Measurements from ENCODE around the gene GDPD5.
A peak's percentile ranks its signal among the peaks of the same experiment; 100 is the strongest.

GDPD5 gene

DNA sequence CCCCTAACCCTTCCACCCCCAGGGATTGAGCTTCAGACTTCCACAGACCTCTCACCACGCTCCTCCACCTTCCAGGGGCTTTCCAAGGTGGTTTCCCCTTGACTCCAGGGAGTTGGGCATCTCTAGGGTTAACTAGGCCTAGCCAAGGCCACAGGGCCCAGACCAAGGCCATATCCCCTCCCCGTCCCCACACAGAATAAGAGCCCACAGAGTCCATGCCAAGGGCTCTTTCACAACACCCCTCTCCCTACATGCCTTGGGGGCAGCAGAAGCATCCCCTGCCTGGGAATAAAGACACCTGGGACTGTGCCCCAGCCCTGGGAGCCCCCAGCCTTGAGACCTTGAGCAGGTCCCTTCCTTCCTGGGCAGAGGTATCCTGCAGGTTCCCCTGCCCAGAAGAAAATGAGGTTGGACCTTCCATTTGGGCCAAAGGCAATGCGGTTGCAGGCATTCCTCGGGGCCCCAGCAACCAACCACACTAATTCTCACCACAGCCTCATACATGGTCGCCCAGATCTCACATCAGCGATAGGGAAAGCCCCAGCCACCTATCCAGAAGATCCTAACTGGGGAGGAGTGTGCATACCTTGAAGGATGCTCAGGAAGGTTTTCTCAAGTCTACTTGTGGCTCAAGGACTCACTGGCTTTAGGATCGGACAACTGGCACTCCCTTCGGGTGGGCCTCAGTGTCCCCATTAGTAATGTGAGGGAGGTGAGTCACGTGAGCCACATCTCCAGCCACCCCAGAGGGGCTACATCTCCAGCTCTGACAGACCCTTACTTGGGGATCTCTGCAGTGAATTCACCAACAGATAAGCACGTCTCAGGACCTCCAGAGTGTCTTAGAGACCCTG lies 1.7 kb downstream of the GDPD5 start:
- Histone ChIP-seq H3K9ac (ENCODE audit: low read depth in 1 of 2, low read length in 2 of 2) (no peak overlapping the region), H3K4me1 (ENCODE audit: control insufficient read depth in 1 of 2, insufficient read depth in 2 of 2, low read length in 2 of 2) (peaks cover 0 to 19% of the 10 kb centered on the region in 2 donors), H3K4me3 (ENCODE audit: low read depth in 1 of 2, low read length in 2 of 2) (peak overlapping the region in 1 of 2 donors; percentile 73), H3K27me3 (ENCODE audit: control insufficient read depth in 1 of 2, insufficient read depth in 2 of 2, low read length in 2 of 2) (peaks cover 0 to 5% of the 10 kb centered on the region in 2 donors), H3K9me3 (ENCODE audit: control insufficient read depth in 1 of 2, low read length in 2 of 2) (no peaks in the 10 kb centered on the region), H3K27ac (ENCODE audit: low read depth, low read length) (no peak overlapping the region), H3K36me3 (ENCODE audit: control insufficient read depth in 1 of 2, insufficient read depth in 2 of 2, low read length in 2 of 2) (no peaks in the 10 kb centered on the region)

GRCh38 chr11:75523189-75523588 lies 2.6 kb downstream of the GDPD5 start:
- Histone ChIP-seq H3K4me1 (ENCODE audit: control insufficient read depth in 1 of 2, insufficient read depth in 2 of 2, low read length in 2 of 2) (peaks cover 0 to 20% of the 10 kb centered on the region in 2 donors), H3K9me3 (ENCODE audit: control insufficient read depth in 1 of 2, low read length in 2 of 2) (no peaks in the 10 kb centered on the region), H3K27ac (ENCODE audit: low read depth, low read length) (no peak overlapping the region), H3K27me3 (ENCODE audit: control insufficient read depth in 1 of 2, insufficient read depth in 2 of 2, low read length in 2 of 2) (peaks cover 0 to 5% of the 10 kb centered on the region in 2 donors), H3K36me3 (ENCODE audit: control insufficient read depth in 1 of 2, insufficient read depth in 2 of 2, low read length in 2 of 2) (no peaks in the 10 kb centered on the region), H3K9ac (ENCODE audit: low read depth in 1 of 2, low read length in 2 of 2) (no peak overlapping the region), H3K4me3 (ENCODE audit: low read depth in 1 of 2, low read length in 2 of 2) (no peak overlapping the region)

- Histone ChIP-seq H3K4me1 (ENCODE audit: control insufficient read depth in 1 of 2, insufficient read depth in 2 of 2, low read length in 2 of 2) (peaks cover 0 to 27% of the 10 kb centered on the region in 2 donors), H3K27me3 (ENCODE audit: control insufficient read depth in 1 of 2, insufficient read depth in 2 of 2, low read length in 2 of 2) (peaks cover 0 to 5% of the 10 kb centered on the region in 2 donors), H3K4me3 (ENCODE audit: low read depth in 1 of 2, low read length in 2 of 2) (no peak overlapping the region), H3K9ac (ENCODE audit: low read depth in 1 of 2, low read length in 2 of 2) (no peak overlapping the region), H3K27ac (ENCODE audit: low read depth, low read length) (no peak overlapping the region), H3K9me3 (ENCODE audit: control insufficient read depth in 1 of 2, low read length in 2 of 2) (no peaks in the 10 kb centered on the region), H3K36me3 (ENCODE audit: control insufficient read depth in 1 of 2, insufficient read depth in 2 of 2, low read length in 2 of 2) (no peaks in the 10 kb centered on the region)
These were observed 3.3 kb downstream of the GDPD5 start for GRCh38 chr11:75522286-75523044.

GRCh38 chr11:75520688-75521087 lies 5.1 kb downstream of the GDPD5 start:
- Histone ChIP-seq H3K27ac (ENCODE audit: low read depth, low read length) (no peak overlapping the region), H3K4me3 (ENCODE audit: low read depth in 1 of 2, low read length in 2 of 2) (no peak overlapping the region), H3K4me1 (ENCODE audit: control insufficient read depth in 1 of 2, insufficient read depth in 2 of 2, low read length in 2 of 2) (peaks cover 0 to 24% of the 10 kb centered on the region in 2 donors), H3K36me3 (ENCODE audit: control insufficient read depth in 1 of 2, insufficient read depth in 2 of 2, low read length in 2 of 2) (no peaks in the 10 kb centered on the region), H3K9me3 (ENCODE audit: control insufficient read depth in 1 of 2, low read length in 2 of 2) (no peaks in the 10 kb centered on the region), H3K9ac (ENCODE audit: low read depth in 1 of 2, low read length in 2 of 2) (no peak overlapping the region), H3K27me3 (ENCODE audit: control insufficient read depth in 1 of 2, insufficient read depth in 2 of 2, low read length in 2 of 2) (peaks cover 0 to 5% of the 10 kb centered on the region in 2 donors)

DNA sequence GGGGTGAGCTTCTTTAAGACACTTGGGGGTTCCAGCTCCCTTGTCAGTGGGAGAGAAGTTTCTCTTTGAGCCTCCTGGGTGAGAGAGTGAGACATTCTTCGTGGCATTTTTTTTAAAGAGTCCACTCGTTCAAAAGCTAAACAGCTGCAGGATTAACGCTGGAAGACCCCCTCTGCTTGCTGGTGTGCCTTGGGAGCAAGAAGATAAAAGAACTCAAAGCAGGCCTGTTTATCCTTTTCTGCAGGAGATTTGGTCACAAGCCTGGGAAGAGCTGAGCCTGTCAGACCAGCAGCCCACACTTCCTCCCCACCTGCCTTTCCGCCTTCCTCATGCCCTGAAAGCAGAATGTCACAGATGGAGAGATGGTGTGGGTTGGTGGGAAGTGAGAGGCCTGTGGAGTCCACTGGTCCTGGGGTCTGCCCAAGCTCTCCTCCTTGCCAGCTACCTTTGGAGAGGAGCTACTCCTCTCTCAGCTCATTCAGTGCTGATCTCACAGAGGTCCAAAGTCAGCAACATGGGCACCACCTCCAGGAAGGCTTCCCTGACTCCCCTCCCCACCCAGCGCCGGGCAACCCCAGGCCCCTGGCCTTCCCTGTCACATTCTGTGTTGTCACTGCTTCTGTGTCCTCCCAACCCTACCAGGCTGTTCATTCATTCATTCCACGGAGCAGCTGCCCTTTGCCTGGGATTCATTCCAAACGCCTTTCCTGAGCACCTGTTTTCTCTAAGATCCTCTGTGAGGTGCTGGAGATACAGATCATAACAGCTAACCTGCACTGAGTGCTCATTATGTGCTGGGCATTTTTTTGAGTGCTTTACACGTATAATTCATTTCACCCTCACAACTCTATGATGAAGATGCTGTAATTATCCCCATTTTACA lies 6.7 kb downstream of the GDPD5 start:
- Histone ChIP-seq H3K9me3 (ENCODE audit: control insufficient read depth in 1 of 2, low read length in 2 of 2) (no peaks in the 10 kb centered on the region), H3K4me3 (ENCODE audit: low read depth in 1 of 2, low read length in 2 of 2) (no peak overlapping the region), H3K27ac (ENCODE audit: low read depth, low read length) (no peak overlapping the region), H3K36me3 (ENCODE audit: control insufficient read depth in 1 of 2, insufficient read depth in 2 of 2, low read length in 2 of 2) (no peaks in the 10 kb centered on the region), H3K4me1 (ENCODE audit: control insufficient read depth in 1 of 2, insufficient read depth in 2 of 2, low read length in 2 of 2) (peaks cover 0 to 11% of the 10 kb centered on the region in 2 donors), H3K9ac (ENCODE audit: low read depth in 1 of 2, low read length in 2 of 2) (no peak overlapping the region), H3K27me3 (ENCODE audit: control insufficient read depth in 1 of 2, insufficient read depth in 2 of 2, low read length in 2 of 2) (no peaks in the 10 kb centered on the region)

- Histone ChIP-seq H3K27ac (ENCODE audit: low read depth, low read length) (no peak overlapping the region), H3K9me3 (ENCODE audit: control insufficient read depth in 1 of 2, low read length in 2 of 2) (no peaks in the 10 kb centered on the region), H3K4me3 (ENCODE audit: low read depth in 1 of 2, low read length in 2 of 2) (no peak overlapping the region), H3K27me3 (ENCODE audit: control insufficient read depth in 1 of 2, insufficient read depth in 2 of 2, low read length in 2 of 2) (no peaks in the 10 kb centered on the region), H3K36me3 (ENCODE audit: control insufficient read depth in 1 of 2, insufficient read depth in 2 of 2, low read length in 2 of 2) (no peaks in the 10 kb centered on the region), H3K9ac (ENCODE audit: low read depth in 1 of 2, low read length in 2 of 2) (no peak overlapping the region), H3K4me1 (ENCODE audit: control insufficient read depth in 1 of 2, insufficient read depth in 2 of 2, low read length in 2 of 2) (peaks cover 0 to 10% of the 10 kb centered on the region in 2 donors)
These were observed 7.6 kb downstream of the GDPD5 start for GRCh38 chr11:75518204-75518549.

- H3K4me3 ChIP-seq (ENCODE audit: low read depth in 1 of 2, low read length in 2 of 2) = no peak overlapping the region
- H3K4me1 ChIP-seq (ENCODE audit: control insufficient read depth in 1 of 2, insufficient read depth in 2 of 2, low read length in 2 of 2) = peaks cover 0 to 10% of the 10 kb centered on the region in 2 donors
- no peak overlapping the region for H3K27ac ChIP-seq (ENCODE audit: low read depth, low read length)
- H3K36me3 ChIP-seq (ENCODE audit: control insufficient read depth in 1 of 2, insufficient read depth in 2 of 2, low read length in 2 of 2) = no peaks in the 10 kb centered on the region
- H3K9ac ChIP-seq (ENCODE audit: low read depth in 1 of 2, low read length in 2 of 2) = no peak overlapping the region
- H3K9me3 ChIP-seq (ENCODE audit: control insufficient read depth in 1 of 2, low read length in 2 of 2) = no peaks in the 10 kb centered on the region
- H3K27me3 ChIP-seq (ENCODE audit: control insufficient read depth in 1 of 2, insufficient read depth in 2 of 2, low read length in 2 of 2) = no peaks in the 10 kb centered on the region
These were observed 8.9 kb downstream of the GDPD5 start for GRCh38 chr11:75516886-75517285.

- no peak overlapping the region for H3K27ac ChIP-seq (ENCODE audit: low read depth, low read length)
- no peak overlapping the region for H3K9ac ChIP-seq (ENCODE audit: low read depth in 1 of 2, low read length in 2 of 2)
- no peak overlapping the region for H3K4me3 ChIP-seq (ENCODE audit: low read depth in 1 of 2, low read length in 2 of 2)
- peaks cover 0 to 10% of the 10 kb centered on the region in 2 donors for H3K4me1 ChIP-seq (ENCODE audit: control insufficient read depth in 1 of 2, insufficient read depth in 2 of 2, low read length in 2 of 2)
- no peaks in the 10 kb centered on the region for H3K9me3 ChIP-seq (ENCODE audit: control insufficient read depth in 1 of 2, low read length in 2 of 2)
- no peaks in the 10 kb centered on the region for H3K36me3 ChIP-seq (ENCODE audit: control insufficient read depth in 1 of 2, insufficient read depth in 2 of 2, low read length in 2 of 2)
- H3K27me3 ChIP-seq (ENCODE audit: control insufficient read depth in 1 of 2, insufficient read depth in 2 of 2, low read length in 2 of 2) = no peaks in the 10 kb centered on the region
These were observed 9.6 kb downstream of the GDPD5 start for GRCh38 chr11:75516140-75516539.

- no peaks in the 10 kb centered on the region for H3K9me3 ChIP-seq (ENCODE audit: control insufficient read depth in 1 of 2, low read length in 2 of 2)
- H3K4me3 ChIP-seq (ENCODE audit: low read depth in 1 of 2, low read length in 2 of 2) = no peak overlapping the region
- peaks cover 0 to 10% of the 10 kb centered on the region in 2 donors for H3K4me1 ChIP-seq (ENCODE audit: control insufficient read depth in 1 of 2, insufficient read depth in 2 of 2, low read length in 2 of 2)
- no peak overlapping the region for H3K27ac ChIP-seq (ENCODE audit: low read depth, low read length)
- no peaks in the 10 kb centered on the region for H3K36me3 ChIP-seq (ENCODE audit: control insufficient read depth in 1 of 2, insufficient read depth in 2 of 2, low read length in 2 of 2)
- no peak overlapping the region for H3K9ac ChIP-seq (ENCODE audit: low read depth in 1 of 2, low read length in 2 of 2)
- no peaks in the 10 kb centered on the region for H3K27me3 ChIP-seq (ENCODE audit: control insufficient read depth in 1 of 2, insufficient read depth in 2 of 2, low read length in 2 of 2)
These were observed 11.1 kb downstream of the GDPD5 start for GRCh38 chr11:75514596-75514995.
